Measurements from ENCODE around the gene TADA2B.

TADA2B gene

DNA sequence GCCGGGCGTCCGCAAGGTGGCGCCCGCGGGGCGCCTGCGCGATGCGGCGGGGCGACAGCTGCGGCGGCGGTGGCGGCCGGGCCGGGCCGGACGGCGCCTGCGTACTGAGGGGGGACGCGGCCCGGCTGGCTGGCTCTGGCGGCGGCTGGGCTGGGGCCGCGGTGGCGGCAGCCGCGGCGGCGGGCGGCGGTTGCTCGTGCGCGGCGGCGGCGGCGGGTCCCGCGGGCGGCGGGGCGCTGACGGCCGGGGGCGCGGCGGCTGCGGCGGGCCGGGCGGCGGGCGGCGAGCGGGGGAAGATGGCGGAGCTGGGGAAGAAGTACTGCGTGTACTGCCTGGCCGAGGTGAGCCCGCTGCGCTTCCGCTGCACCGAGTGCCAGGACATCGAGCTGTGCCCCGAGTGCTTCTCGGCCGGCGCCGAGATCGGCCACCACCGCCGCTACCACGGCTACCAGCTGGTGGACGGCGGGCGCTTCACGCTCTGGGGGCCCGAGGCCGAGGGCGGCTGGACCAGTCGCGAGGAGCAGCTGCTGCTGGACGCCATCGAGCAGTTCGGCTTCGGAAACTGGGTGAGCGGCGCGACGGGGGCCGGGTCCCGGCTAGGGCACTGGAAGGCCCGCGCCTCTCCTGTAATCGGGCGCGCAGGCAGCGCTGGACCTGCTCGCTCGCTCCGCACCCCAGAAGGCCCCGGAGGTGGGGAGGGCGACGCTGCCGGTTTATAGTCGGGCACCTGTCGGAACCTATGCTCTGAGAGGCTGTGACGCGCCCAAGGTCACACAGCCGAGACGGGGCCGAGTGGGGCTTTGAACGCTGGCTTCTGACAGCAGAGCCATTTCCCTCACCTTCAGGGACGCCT, at the start of gene TADA2B:
TSS of gene TADA2B (plus strand) at position 89 of the 853 bp plus-strand sequence. CDS start at position 297, 208 bp downstream.
- peak; percentile 65 for DNase-seq (ENCODE audit: low read depth)
- Histone ChIP-seq H3K4me1 (ENCODE audit: control insufficient read depth, insufficient read depth, low read length) (peaks cover 34% of the 10 kb centered on the region), H3K4me3 (ENCODE audit: low read length) (peak within 1 kb of the TSS; percentile 91), H3K36me3 (ENCODE audit: control insufficient read depth, insufficient read depth, low read length, severe bottlenecking) (no peaks in the 10 kb centered on the region), H3K9me3 (ENCODE audit: control insufficient read depth, low read length) (no peaks in the 10 kb centered on the region), H3K9ac (ENCODE audit: low read length) (peak within 1 kb of the TSS; percentile 97), H3K27me3 (replicated peaks; ENCODE audit: control insufficient read depth, insufficient read depth, low read length) (no peaks in the 10 kb centered on the region)

DNA sequence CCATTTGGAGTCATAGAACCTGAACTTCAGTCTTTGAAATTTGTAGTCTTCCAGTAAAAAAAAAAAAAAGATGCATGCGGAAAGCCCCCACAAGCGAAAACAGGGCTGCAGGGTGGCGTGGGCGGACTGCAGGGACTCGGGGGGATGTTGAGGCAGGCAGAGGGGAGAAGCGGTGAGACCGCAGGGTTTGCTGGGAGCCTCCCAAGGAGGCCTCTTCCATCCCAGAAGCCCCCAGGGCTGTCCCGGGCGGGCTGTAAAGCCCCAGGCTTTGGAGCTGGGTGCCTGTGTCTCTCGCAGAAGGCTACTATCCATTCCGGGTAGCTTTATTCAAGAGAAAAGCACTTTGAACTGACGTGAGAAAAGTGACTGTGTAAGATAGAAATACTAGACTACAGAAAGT, 46.7 kb upstream of the TADA2B start:
- DNase-seq (ENCODE audit: low read depth) = no peak
- H3K9ac ChIP-seq (ENCODE audit: low read length) = no peak overlapping the region
- H3K4me3 ChIP-seq (ENCODE audit: low read length) = no peak overlapping the region
- no peaks in the 10 kb centered on the region for H3K27me3 ChIP-seq (replicated peaks; ENCODE audit: control insufficient read depth, insufficient read depth, low read length)
- H3K36me3 ChIP-seq (ENCODE audit: control insufficient read depth, insufficient read depth, low read length, severe bottlenecking) = peaks cover 58% of the 10 kb centered on the region
- H3K4me1 ChIP-seq (ENCODE audit: control insufficient read depth, insufficient read depth, low read length) = peaks cover 11% of the 10 kb centered on the region
- no peaks in the 10 kb centered on the region for H3K9me3 ChIP-seq (ENCODE audit: control insufficient read depth, low read length)

GRCh38 chr4:6999172-7000086, 43.7 kb upstream of the TADA2B start:
- Histone ChIP-seq H3K9ac (ENCODE audit: low read length) (no peak overlapping the region), H3K4me3 (ENCODE audit: low read length) (no peak overlapping the region), H3K27me3 (replicated peaks; ENCODE audit: control insufficient read depth, insufficient read depth, low read length) (no peaks in the 10 kb centered on the region), H3K9me3 (ENCODE audit: control insufficient read depth, low read length) (no peaks in the 10 kb centered on the region), H3K36me3 (ENCODE audit: control insufficient read depth, insufficient read depth, low read length, severe bottlenecking) (peaks cover 74% of the 10 kb centered on the region), H3K4me1 (ENCODE audit: control insufficient read depth, insufficient read depth, low read length) (peaks cover 6% of the 10 kb centered on the region)
- DNase-seq (ENCODE audit: low read depth) = no peak

- no peak for DNase-seq (ENCODE audit: low read depth)
- Histone ChIP-seq H3K36me3 (ENCODE audit: control insufficient read depth, insufficient read depth, low read length, severe bottlenecking) (peaks cover 74% of the 10 kb centered on the region), H3K9ac (ENCODE audit: low read length) (no peak overlapping the region), H3K4me3 (ENCODE audit: low read length) (no peak overlapping the region), H3K4me1 (ENCODE audit: control insufficient read depth, insufficient read depth, low read length) (peaks cover 6% of the 10 kb centered on the region), H3K9me3 (ENCODE audit: control insufficient read depth, low read length) (no peaks in the 10 kb centered on the region), H3K27me3 (replicated peaks; ENCODE audit: control insufficient read depth, insufficient read depth, low read length) (no peaks in the 10 kb centered on the region)
Observed at GRCh38 chr4:7000421-7001176, 42.6 kb upstream of the TADA2B start.

GRCh38 chr4:7001271-7001670, 41.9 kb upstream of the TADA2B start:
- Histone ChIP-seq H3K4me1 (ENCODE audit: control insufficient read depth, insufficient read depth, low read length) (peaks cover 6% of the 10 kb centered on the region), H3K27me3 (replicated peaks; ENCODE audit: control insufficient read depth, insufficient read depth, low read length) (no peaks in the 10 kb centered on the region), H3K36me3 (ENCODE audit: control insufficient read depth, insufficient read depth, low read length, severe bottlenecking) (peaks cover 71% of the 10 kb centered on the region), H3K9me3 (ENCODE audit: control insufficient read depth, low read length) (no peaks in the 10 kb centered on the region), H3K9ac (ENCODE audit: low read length) (no peak overlapping the region), H3K4me3 (ENCODE audit: low read length) (no peak overlapping the region)
- no peak for DNase-seq (ENCODE audit: low read depth)

GRCh38 chr4:7002336-7002735, 40.8 kb upstream of the TADA2B start:
- H3K36me3 ChIP-seq (ENCODE audit: control insufficient read depth, insufficient read depth, low read length, severe bottlenecking) = peaks cover 67% of the 10 kb centered on the region
- no peaks in the 10 kb centered on the region for H3K27me3 ChIP-seq (replicated peaks; ENCODE audit: control insufficient read depth, insufficient read depth, low read length)
- H3K9ac ChIP-seq (ENCODE audit: low read length) = no peak overlapping the region
- H3K4me3 ChIP-seq (ENCODE audit: low read length) = no peak overlapping the region
- peaks cover 6% of the 10 kb centered on the region for H3K4me1 ChIP-seq (ENCODE audit: control insufficient read depth, insufficient read depth, low read length)
- H3K9me3 ChIP-seq (ENCODE audit: control insufficient read depth, low read length) = no peaks in the 10 kb centered on the region
- no peak for DNase-seq (ENCODE audit: low read depth)

GRCh38 chr4:7003176-7003878, 39.8 kb upstream of the TADA2B start:
- peaks cover 6% of the 10 kb centered on the region for H3K4me1 ChIP-seq (ENCODE audit: control insufficient read depth, insufficient read depth, low read length)
- H3K9me3 ChIP-seq (ENCODE audit: control insufficient read depth, low read length) = no peaks in the 10 kb centered on the region
- H3K36me3 ChIP-seq (ENCODE audit: control insufficient read depth, insufficient read depth, low read length, severe bottlenecking) = peaks cover 69% of the 10 kb centered on the region
- no peak for DNase-seq (ENCODE audit: low read depth)
- no peak overlapping the region for H3K4me3 ChIP-seq (ENCODE audit: low read length)
- no peaks in the 10 kb centered on the region for H3K27me3 ChIP-seq (replicated peaks; ENCODE audit: control insufficient read depth, insufficient read depth, low read length)
- no peak overlapping the region for H3K9ac ChIP-seq (ENCODE audit: low read length)

- Histone ChIP-seq H3K27me3 (replicated peaks; ENCODE audit: control insufficient read depth, insufficient read depth, low read length) (no peaks in the 10 kb centered on the region), H3K4me1 (ENCODE audit: control insufficient read depth, insufficient read depth, low read length) (peaks cover 6% of the 10 kb centered on the region), H3K4me3 (ENCODE audit: low read length) (no peak overlapping the region), H3K9me3 (ENCODE audit: control insufficient read depth, low read length) (no peaks in the 10 kb centered on the region), H3K9ac (ENCODE audit: low read length) (no peak overlapping the region), H3K36me3 (ENCODE audit: control insufficient read depth, insufficient read depth, low read length, severe bottlenecking) (peaks cover 66% of the 10 kb centered on the region)
- DNase-seq (ENCODE audit: low read depth) = no peak
Observed at GRCh38 chr4:7003879-7004240, 39.3 kb upstream of the TADA2B start.

GRCh38 chr4:7004331-7004730, 38.8 kb upstream of the TADA2B start:
- Histone ChIP-seq H3K9ac (ENCODE audit: low read length) (no peak overlapping the region), H3K4me3 (ENCODE audit: low read length) (no peak overlapping the region), H3K27me3 (replicated peaks; ENCODE audit: control insufficient read depth, insufficient read depth, low read length) (no peaks in the 10 kb centered on the region), H3K36me3 (ENCODE audit: control insufficient read depth, insufficient read depth, low read length, severe bottlenecking) (peaks cover 65% of the 10 kb centered on the region), H3K4me1 (ENCODE audit: control insufficient read depth, insufficient read depth, low read length) (peaks cover 6% of the 10 kb centered on the region), H3K9me3 (ENCODE audit: control insufficient read depth, low read length) (no peaks in the 10 kb centered on the region)
- peak; percentile 90 for DNase-seq (ENCODE audit: low read depth)

DNA sequence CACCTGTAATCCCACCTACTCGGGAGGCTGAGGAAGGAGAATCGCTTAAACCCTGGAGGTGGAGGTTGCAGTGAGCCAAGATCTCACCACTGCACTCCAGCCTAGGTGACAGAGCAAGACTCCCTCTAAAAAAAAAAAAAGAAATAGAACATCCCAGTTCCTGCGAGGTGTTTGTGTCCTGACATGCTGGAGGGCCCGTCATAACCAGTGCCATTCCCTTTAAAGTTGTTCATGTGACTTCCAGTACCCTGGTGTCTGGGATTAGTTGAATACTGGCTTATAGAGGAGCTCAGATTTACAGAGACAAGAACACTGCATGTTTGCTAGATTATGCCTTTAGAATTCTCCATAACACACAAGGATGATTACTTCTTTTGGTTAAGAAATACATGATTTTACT, 37.6 kb upstream of the TADA2B start:
- no peaks in the 10 kb centered on the region for H3K9me3 ChIP-seq (ENCODE audit: control insufficient read depth, low read length)
- H3K27me3 ChIP-seq (replicated peaks; ENCODE audit: control insufficient read depth, insufficient read depth, low read length) = no peaks in the 10 kb centered on the region
- peaks cover 6% of the 10 kb centered on the region for H3K4me1 ChIP-seq (ENCODE audit: control insufficient read depth, insufficient read depth, low read length)
- H3K4me3 ChIP-seq (ENCODE audit: low read length) = no peak overlapping the region
- DNase-seq (ENCODE audit: low read depth) = no peak
- H3K9ac ChIP-seq (ENCODE audit: low read length) = no peak overlapping the region
- H3K36me3 ChIP-seq (ENCODE audit: control insufficient read depth, insufficient read depth, low read length, severe bottlenecking) = peaks cover 64% of the 10 kb centered on the region
